Osteoblast (primary cell): ENCODE data around the gene SLC30A3. TPM values are rescaled to one million over a fixed set of nuclear protein-coding genes. Genes with fewer than 3 reads are reported as not detected.
"Not testable (repeated sequence)": the region's sequence is repeated elsewhere in the genome, so short reads cannot be mapped to it uniquely, and the experiment has no call there.

ENCODE experiments used
- DNase-seq: peaks from one replicate; pipeline ENCODE4 v3.0.0; 2011; ENCODE audit warnings: low spot score, mixed read lengths; ENCODE audit not compliant: insufficient read length; ENCODE audit errors: missing footprints
- H2AFZ ChIP-seq: 2 replicates; pipeline ENCODE4 v1.6.0; 2011; ENCODE audit warnings: mild to moderate bottlenecking, low read length
- H3K27ac ChIP-seq: 2 replicates; pipeline ENCODE4 v1.5.1; 2011; ENCODE audit warnings: mild to moderate bottlenecking, low read depth, low read length, moderate library complexity
- H3K27me3 ChIP-seq: 2 replicates; pipeline ENCODE4 v1.6.0; 2012; ENCODE audit warnings: mild to moderate bottlenecking, control low read depth, inconsistent platforms, low read length, moderate library complexity; ENCODE audit not compliant: insufficient read depth
- H3K36me3 ChIP-seq: 2 replicates; pipeline ENCODE4 v1.5.1; 2011; ENCODE audit warnings: mild to moderate bottlenecking, low read length, control low read depth, moderate library complexity; ENCODE audit not compliant: insufficient read depth
- H3K4me1 ChIP-seq: 2 replicates; pipeline ENCODE4 v1.5.1; 2011; ENCODE audit warnings: mild to moderate bottlenecking, low read length, control low read depth, moderate library complexity; ENCODE audit not compliant: insufficient read depth
- H3K4me2 ChIP-seq: 2 replicates; pipeline ENCODE4 v1.6.0; 2011; ENCODE audit warnings: mild to moderate bottlenecking, low read length; ENCODE audit not compliant: insufficient read depth
- H3K4me3 ChIP-seq: fragments of 200-600 bp; sonication (generic); 3 replicates; pipeline ENCODE4 v1.5.1; 2012; ENCODE audit warnings: mild to moderate bottlenecking, low read length, inconsistent platforms; ENCODE audit not compliant: insufficient read depth
- H3K79me2 ChIP-seq: 2 replicates; pipeline ENCODE4 v1.6.0; 2012; ENCODE audit warnings: mild to moderate bottlenecking, low read length, control low read depth, inconsistent platforms; ENCODE audit not compliant: insufficient read depth
- H3K9me3 ChIP-seq: 2 replicates; pipeline ENCODE4 v1.5.1; 2011; ENCODE audit warnings: low read depth, low read length, control low read depth
- H4K20me1 ChIP-seq: 2 replicates; pipeline ENCODE4 v1.6.0; 2012; ENCODE audit warnings: mild to moderate bottlenecking, low read length, control low read depth; ENCODE audit not compliant: insufficient read depth
- total RNA-seq: library from RNA; depleted of rRNA; stranded (reverse); fragments of >200 nt; gene quantifications from 2 replicates; pipeline ENCODE4 v1.2.3, GENCODE V29; 2012
- TF ChIP-seq, protein P1 (sequence below): IDR thresholded peaks from 2 replicates; pipeline ENCODE4 v1.5.1; 2011; ENCODE audit warnings: mild to moderate bottlenecking, low read depth, low read length, moderate library complexity; ENCODE audit errors: extremely low read depth

The SLC30A3 gene
- total RNA-seq, 1 donor = under 0.01 TPM

DNA sequence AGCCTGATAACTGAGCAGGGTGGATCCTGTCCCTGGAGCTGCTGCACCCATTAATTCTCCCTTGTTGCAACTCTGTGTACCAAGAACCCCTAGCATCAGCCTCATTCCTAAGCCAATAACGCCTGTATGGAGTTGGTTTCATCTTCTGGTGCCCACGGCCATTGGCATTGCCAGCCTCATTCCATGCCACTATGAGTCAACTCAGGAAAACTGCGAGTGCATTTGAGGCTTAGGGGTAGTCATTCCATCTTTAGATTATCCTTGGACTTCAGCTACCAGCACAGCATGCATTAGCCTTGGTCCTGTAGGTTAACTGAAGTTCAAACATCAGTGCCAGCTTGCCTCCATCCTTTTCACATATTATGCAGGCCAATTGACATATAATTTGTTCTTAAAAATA, 18.0 kb upstream of the SLC30A3 start:
- peak; percentile 77 for DNase-seq

DNA sequence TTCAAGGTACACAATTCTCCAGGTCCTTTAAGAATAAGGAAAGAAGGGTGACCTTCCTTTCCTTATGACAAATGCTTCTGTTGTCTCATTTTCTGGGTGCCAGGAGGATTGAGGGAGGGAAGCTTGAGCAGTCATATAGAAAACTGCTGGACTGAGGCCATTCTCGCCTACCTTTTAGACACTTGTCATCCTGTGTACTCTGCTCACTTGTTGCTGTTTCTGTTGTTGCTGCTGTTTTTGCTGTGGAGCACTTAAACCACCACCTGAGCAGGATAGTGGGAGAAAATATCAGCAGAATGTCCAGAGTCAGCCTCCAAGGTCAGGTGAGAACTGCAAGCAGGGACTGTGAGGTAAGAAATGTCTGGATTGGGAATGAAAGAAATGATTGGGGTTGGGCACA, 15.2 kb upstream of the SLC30A3 start:
- H3K79me2 ChIP-seq = no peaks in the 10 kb centered on the region
- TF ChIP-seq, protein P1, sequence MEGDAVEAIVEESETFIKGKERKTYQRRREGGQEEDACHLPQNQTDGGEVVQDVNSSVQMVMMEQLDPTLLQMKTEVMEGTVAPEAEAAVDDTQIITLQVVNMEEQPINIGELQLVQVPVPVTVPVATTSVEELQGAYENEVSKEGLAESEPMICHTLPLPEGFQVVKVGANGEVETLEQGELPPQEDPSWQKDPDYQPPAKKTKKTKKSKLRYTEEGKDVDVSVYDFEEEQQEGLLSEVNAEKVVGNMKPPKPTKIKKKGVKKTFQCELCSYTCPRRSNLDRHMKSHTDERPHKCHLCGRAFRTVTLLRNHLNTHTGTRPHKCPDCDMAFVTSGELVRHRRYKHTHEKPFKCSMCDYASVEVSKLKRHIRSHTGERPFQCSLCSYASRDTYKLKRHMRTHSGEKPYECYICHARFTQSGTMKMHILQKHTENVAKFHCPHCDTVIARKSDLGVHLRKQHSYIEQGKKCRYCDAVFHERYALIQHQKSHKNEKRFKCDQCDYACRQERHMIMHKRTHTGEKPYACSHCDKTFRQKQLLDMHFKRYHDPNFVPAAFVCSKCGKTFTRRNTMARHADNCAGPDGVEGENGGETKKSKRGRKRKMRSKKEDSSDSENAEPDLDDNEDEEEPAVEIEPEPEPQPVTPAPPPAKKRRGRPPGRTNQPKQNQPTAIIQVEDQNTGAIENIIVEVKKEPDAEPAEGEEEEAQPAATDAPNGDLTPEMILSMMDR = no peak

More for the DNA sequence above, 18.0 kb upstream of the SLC30A3 start:
- Histone ChIP-seq H3K27ac (no peak overlapping the region), H3K27me3 (peaks cover 6% of the 10 kb centered on the region), H3K4me2 (no peak overlapping the region), H3K4me1 (peaks cover 25% of the 10 kb centered on the region), H4K20me1 (no peaks in the 10 kb centered on the region), H3K9me3 (no peaks in the 10 kb centered on the region), H3K36me3 (no peaks in the 10 kb centered on the region), H3K4me3 (no peak overlapping the region), H3K79me2 (no peaks in the 10 kb centered on the region), H2AFZ (no peak overlapping the region)
- TF ChIP-seq, protein P1 = no peak

DNA sequence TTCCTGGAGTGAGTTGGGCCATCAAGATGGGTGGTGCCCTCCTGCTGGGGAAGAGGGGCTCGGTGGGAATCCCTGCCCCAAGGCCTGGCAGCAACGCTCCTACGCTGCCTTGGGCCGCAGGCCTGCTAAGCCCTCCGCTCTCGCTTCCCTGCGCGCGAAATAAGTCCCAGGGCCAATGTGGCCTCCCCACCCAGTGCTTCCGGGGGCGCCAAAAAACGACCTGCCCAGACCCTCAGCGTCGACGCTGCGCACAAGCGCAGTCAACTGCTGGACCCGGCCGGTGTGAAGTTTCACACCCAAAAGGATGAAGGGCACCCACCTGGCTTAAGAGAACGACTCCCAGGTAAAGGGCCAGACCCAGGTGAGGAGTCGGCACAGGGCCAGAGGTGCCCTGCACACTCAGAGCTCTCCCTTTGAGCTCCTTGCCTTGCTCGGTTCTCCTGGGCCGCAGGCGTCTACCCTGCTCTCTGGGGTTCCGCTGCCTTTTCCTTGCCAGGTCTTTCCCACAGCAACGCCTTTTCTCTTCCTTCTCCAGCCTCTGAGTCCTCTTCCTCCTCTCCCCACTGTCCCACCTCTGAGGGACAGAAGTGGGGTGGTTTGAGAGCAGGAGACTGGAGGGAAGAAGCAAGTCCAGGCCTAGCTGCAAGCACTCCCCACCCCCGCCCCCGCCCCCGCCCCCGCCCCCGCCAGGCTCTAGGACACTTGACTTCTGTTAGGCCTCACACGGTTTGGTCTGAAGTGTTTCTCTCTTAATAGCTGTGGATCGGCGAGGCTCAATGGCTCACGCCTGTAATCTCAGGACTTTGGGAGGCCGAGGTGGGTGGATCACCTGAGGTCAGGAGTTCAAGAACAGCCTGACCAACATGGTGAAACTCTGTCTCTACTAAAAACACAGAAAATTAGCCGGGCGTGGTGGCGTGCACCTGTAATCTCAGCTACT, 12.6 kb upstream of the SLC30A3 start, which contains the start of gene DNAJC5G:
Gene DNAJC5G (plus strand): TSS at position 223 of the 940 bp plus-strand sequence. CDS start 1,296 bp downstream, outside the sequence.
- Histone ChIP-seq H4K20me1 (no peaks in the 10 kb centered on the region), H3K27me3 (peaks cover 8% of the 10 kb centered on the region), H3K36me3 (no peaks in the 10 kb centered on the region), H3K4me1 (peaks cover 14% of the 10 kb centered on the region), H2AFZ (no peak within 1 kb of the TSS), H3K4me2 (no peak within 1 kb of the TSS), H3K4me3 (no peak within 1 kb of the TSS), H3K9me3 (no peaks in the 10 kb centered on the region), H3K79me2 (no peaks in the 10 kb centered on the region), H3K27ac (no peak within 1 kb of the TSS)
- no peak for DNase-seq
- TF ChIP-seq, protein P1 = no peak

More for the DNA sequence above, 15.2 kb upstream of the SLC30A3 start:
- Histone ChIP-seq H3K27me3 (peaks cover 3% of the 10 kb centered on the region), H3K4me2 (no peak overlapping the region), H3K4me1 (peaks cover 32% of the 10 kb centered on the region), H3K9me3 (no peaks in the 10 kb centered on the region), H3K27ac (no peak overlapping the region), H2AFZ (no peak overlapping the region), H4K20me1 (no peaks in the 10 kb centered on the region), H3K4me3 (no peak overlapping the region), H3K36me3 (no peaks in the 10 kb centered on the region)
- DNase-seq = no peak

DNA sequence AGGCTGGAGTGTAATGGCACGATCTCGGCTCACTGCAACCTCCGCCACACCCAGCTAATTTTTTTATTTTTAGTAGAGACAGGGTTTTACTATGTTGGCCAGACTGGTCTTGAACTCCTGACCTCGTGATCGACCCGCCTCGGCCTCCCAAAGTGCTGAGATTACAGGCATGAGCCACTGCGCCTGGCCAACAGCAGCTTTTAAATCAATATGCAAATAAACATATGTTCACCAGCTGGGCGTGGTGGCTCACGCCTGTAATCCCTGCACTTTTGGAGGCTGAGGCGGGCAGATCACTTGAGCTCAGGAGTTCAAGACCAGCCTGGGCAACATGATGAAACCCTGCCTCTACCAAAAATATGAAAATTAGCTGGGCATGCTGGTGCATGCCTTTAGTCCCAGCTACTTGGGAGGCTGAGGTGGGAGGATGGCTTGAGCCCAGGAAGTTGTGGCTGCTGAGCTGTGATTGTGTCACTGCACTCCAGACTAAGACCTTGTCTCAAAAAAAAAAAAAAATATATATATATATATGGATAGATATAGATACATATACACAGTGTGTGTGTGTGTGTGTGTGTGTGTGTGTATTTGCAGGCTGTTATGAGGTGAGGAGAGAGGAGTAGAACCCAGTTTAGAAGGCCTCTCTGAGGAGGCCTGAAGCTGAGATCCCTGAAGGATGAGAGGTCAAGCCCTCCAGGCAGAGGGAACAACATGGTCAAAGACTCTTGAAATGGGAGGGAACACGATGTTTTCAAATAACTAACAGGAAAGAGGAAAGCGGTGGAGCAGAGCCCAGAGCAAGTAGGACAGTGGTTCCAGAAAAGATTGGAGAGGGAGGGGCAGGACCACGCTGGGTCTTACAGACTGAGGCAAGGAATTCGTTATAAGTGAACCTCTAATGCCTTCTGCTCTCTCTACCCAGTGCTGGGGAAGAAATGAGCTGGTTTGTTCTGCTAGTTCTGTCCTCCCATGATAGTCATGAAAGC, 10.0 kb upstream of the SLC30A3 start:
- not testable (repeated sequence) for H3K4me3 ChIP-seq, H3K27ac ChIP-seq, H3K4me1 ChIP-seq, H3K36me3 ChIP-seq, H3K4me2 ChIP-seq, H3K9me3 ChIP-seq, H3K79me2 ChIP-seq, H2AFZ ChIP-seq, DNase-seq, H4K20me1 ChIP-seq
- H3K27me3 ChIP-seq = peaks cover 19% of the 10 kb centered on the region
